OCI-LY7 (cell line): Measurements from ENCODE around the gene CD52. TPM values are rescaled to one million over a fixed set of nuclear protein-coding genes. Genes with fewer than 3 reads are reported as not detected.
A peak's percentile ranks its signal among the peaks of the same experiment; 100 is the strongest.
"Not testable (repeated sequence)": the region's sequence is repeated elsewhere in the genome, so short reads cannot be mapped to it uniquely, and the experiment has no call there.

Experiments used
- BruUV-seq: library from RNA; stranded (reverse); fragments of 400-500 nt; replicated peaks from 2 replicates; lab custom pipeline; 2021; lab: Mats Ljungman, UMichigan
- CTCF ChIA-PET: fragments of 300-600 bp; sonication (Branson Sonifier 250); formaldehyde crosslinking; loops from one replicate; lab custom pipeline; 2022; ENCODE audit warnings: antibody characterized with exemption; ENCODE audit not compliant: unreplicated experiment; lab: Charles Lee
- POLR2A ChIA-PET: fragments of 300-600 bp; sonication (Branson Sonifier 250); formaldehyde crosslinking; loops from one replicate; lab custom pipeline; 2022; ENCODE audit warnings: antibody characterized with exemption; lab: Charles Lee
- DNase-seq: peaks from one replicate; pipeline ENCODE4 v3.0.0-alpha.2; 2015; ENCODE audit warnings: low spot score
- H2AFZ ChIP-seq: fragments of 200-600 bp; sonication (generic), shearing (Covaris generic); 2 replicates; pipeline ENCODE4 v1.6.1; 2014; ENCODE audit warnings: mild to moderate bottlenecking, antibody characterized with exemption, low read length, moderate library complexity
- H3K27ac ChIP-seq: fragments of 200-600 bp; sonication (generic); 2 replicates; pipeline ENCODE4 v1.5.1; 2014; ENCODE audit warnings: mixed run types, low read depth, mild to moderate bottlenecking, moderate library complexity, low read length, inconsistent platforms; ENCODE audit not compliant: poor library complexity, severe bottlenecking
- H3K36me3 ChIP-seq: fragments of 200-600 bp; sonication (generic); 2 replicates; pipeline ENCODE4 v1.6.1; 2014; ENCODE audit warnings: mild to moderate bottlenecking, antibody characterized with exemption, low read length, moderate library complexity, mixed read lengths; ENCODE audit not compliant: insufficient read depth
- H3K4me1 ChIP-seq: fragments of 200-600 bp; sonication (generic); 2 replicates; pipeline ENCODE4 v1.5.1; 2014; ENCODE audit warnings: mild to moderate bottlenecking, low read length; ENCODE audit not compliant: insufficient read depth, poor library complexity, severe bottlenecking
- H3K4me2 ChIP-seq: fragments of 200-600 bp; sonication (generic); 2 replicates; pipeline ENCODE4 v1.6.1; 2014; ENCODE audit warnings: mild to moderate bottlenecking, low read length
- H3K4me3 ChIP-seq: fragments of 200-600 bp; sonication (generic); 2 replicates; pipeline ENCODE4 v1.5.1; 2014; ENCODE audit warnings: mild to moderate bottlenecking, low read depth, low read length; ENCODE audit not compliant: poor library complexity, severe bottlenecking
- H3K79me2 ChIP-seq: fragments of 200-600 bp; sonication (generic); 2 replicates; pipeline ENCODE4 v1.6.1; 2016; ENCODE audit warnings: low read depth, mild to moderate bottlenecking, low read length, moderate library complexity, mixed read lengths; ENCODE audit not compliant: insufficient read depth
- H3K9me2 ChIP-seq: fragments of 200-600 bp; sonication (generic); 2 replicates; pipeline ENCODE4 v1.6.1; 2016; ENCODE audit warnings: mild to moderate bottlenecking, low read length, mixed read lengths; ENCODE audit not compliant: insufficient read depth
- H3K9me3 ChIP-seq: fragments of 200-600 bp; sonication (generic); 2 replicates; pipeline ENCODE4 v1.6.1; 2014; ENCODE audit warnings: mild to moderate bottlenecking, mixed run types, low read length, mixed read lengths
- H4K20me1 ChIP-seq: fragments of 200-600 bp; sonication (generic); 2 replicates; pipeline ENCODE4 v1.6.1; 2014; ENCODE audit warnings: mild to moderate bottlenecking, antibody characterized with exemption, low read length, moderate library complexity, mixed read lengths; ENCODE audit not compliant: insufficient read depth
- EZH2phosphoT487 ChIP-seq: fragments of 200-600 bp; sonication (generic); IDR thresholded peaks from 2 replicates; pipeline ENCODE4 v1.6.1; 2018; ENCODE audit warnings: low read depth, borderline replicate concordance, mild to moderate bottlenecking, mixed run types, antibody characterized with exemption, low read length, moderate library complexity, mixed read lengths
- intact Hi-C: fragments of 100-400 bp; cut with micrococcal nuclease; formaldehyde crosslinking; loops from one replicate; pipeline ENCODE4 v1.10.0; 2022; ENCODE audit not compliant: unreplicated experiment
- total RNA-seq, 2 experiments: library from RNA; depleted of rRNA in 1 of 2; stranded (reverse); fragments of >200 nt in 1 of 2; shearing (Covaris generic) in 1 of 2; gene quantifications; 2 replicates each; pipeline ENCODE4 v1.2.3, GENCODE V29; 2014 to 2022
- TF ChIP-seq, protein P1 (sequence below): fragments of 200-600 bp; sonication (generic); conservative IDR thresholded peaks from 2 replicates; pipeline ENCODE4 v1.5.1; 2014; ENCODE audit warnings: mild to moderate bottlenecking, antibody characterized with exemption, low read length, moderate library complexity, mixed read lengths

CD52 gene
- total RNA-seq, 2 experiments from 2014 or later = 470 to 769 TPM

DNA sequence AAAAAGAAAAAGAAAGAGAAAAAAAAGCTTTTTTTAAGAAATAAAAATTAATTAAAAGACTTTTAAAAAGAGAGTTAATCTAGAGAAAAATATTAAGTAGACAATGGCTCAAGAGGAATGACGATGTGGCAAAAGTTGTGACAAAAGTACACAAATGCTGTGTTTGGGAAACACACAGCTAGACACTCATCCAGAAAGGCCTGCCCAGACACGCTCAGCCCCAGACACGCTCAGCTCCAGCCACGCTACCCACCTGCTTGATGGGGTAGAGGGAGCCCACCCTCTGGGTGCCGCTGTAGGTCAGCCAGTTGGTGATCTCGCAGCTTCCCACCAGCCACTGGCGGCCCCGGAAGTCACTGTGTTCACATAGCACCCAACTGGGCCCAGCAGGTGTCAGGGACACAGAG, 10.2 kb downstream of the CD52 start:
- no TSS peak for BruUV-seq
- Histone ChIP-seq H2AFZ (peak overlapping the region; percentile 57; the same call in 1 of the 2 replicates), H3K79me2 (no peaks in the 10 kb centered on the region), H3K4me3 (no peak overlapping the region), H3K9me2 (no peaks in the 10 kb centered on the region), H3K27ac (no peak overlapping the region), H3K4me2 (peak overlapping the region; percentile 25; the same call in 1 of the 2 replicates), H4K20me1 (no peaks in the 10 kb centered on the region), H3K4me1 (peaks cover 16% of the 10 kb centered on the region), H3K9me3 (no peaks in the 10 kb centered on the region), H3K36me3 (peaks cover 22% of the 10 kb centered on the region)
- peak; percentile 79 for DNase-seq
- TF ChIP-seq, protein P1, sequence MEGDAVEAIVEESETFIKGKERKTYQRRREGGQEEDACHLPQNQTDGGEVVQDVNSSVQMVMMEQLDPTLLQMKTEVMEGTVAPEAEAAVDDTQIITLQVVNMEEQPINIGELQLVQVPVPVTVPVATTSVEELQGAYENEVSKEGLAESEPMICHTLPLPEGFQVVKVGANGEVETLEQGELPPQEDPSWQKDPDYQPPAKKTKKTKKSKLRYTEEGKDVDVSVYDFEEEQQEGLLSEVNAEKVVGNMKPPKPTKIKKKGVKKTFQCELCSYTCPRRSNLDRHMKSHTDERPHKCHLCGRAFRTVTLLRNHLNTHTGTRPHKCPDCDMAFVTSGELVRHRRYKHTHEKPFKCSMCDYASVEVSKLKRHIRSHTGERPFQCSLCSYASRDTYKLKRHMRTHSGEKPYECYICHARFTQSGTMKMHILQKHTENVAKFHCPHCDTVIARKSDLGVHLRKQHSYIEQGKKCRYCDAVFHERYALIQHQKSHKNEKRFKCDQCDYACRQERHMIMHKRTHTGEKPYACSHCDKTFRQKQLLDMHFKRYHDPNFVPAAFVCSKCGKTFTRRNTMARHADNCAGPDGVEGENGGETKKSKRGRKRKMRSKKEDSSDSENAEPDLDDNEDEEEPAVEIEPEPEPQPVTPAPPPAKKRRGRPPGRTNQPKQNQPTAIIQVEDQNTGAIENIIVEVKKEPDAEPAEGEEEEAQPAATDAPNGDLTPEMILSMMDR = peak; percentile 66
- no peak for TF ChIP-seq EZH2phosphoT487
- CTCF ChIA-PET = no interaction called here
- POLR2A ChIA-PET = interaction anchor here (0.7 to 1.1 kb wide), 2 partner anchors 23 to 89 kb away, joined by 3 to 4 read pairs; no protein-coding TSS in a partner anchor
- intact Hi-C loops = loop anchor here (1.0 kb wide), 1 partner anchor 35 kb away; no protein-coding TSS in a partner anchor

DNA sequence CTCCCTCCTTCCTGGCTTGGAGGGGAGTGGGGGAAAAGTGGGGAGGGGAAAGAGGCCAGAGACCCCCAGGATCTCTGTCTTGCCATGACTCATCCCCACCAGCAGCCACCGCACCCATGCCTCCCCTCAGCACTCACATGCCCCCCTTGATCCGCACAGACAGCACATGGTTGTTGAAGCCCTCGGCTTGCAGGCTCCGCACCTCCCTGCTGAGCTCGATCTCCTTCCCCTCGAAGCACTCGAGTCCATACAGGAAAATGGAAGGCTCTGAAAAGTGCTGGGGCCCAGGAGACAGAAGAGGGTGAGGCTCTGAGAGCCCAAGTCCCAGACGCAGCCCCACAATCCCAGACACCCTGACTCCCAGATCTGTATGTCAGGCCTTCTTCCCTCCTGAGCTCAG, 10.8 kb downstream of the CD52 start:
- BruUV-seq = no TSS peak

DNA sequence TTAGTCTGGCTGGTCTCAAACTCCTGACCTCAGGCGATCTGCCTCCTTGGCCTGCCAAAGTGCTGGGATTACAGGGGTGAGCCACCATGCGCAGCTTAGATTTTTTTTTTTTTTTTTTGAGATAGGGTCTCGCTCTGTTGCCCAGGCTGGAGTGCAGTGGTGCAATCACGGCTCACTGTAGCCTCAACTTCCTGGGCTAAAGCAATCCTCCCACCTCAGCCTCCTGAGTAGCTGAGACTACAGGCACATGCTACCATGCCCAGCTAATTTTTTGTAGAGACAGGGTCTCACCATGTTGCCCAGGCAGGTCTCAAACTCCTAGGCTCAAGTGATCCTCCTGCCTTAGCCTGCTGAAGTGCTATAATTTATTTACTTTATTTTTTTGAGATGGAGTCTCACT, 11.6 kb downstream of the CD52 start:
- H3K4me1 ChIP-seq = peaks cover 14% of the 10 kb centered on the region
- POLR2A ChIA-PET = interaction anchor here (0.6 to 0.7 kb wide), 2 partner anchors 49 to 118 kb away, joined by 3 to 4 read pairs; no protein-coding TSS in a partner anchor
- H3K4me2 ChIP-seq, H3K4me3 ChIP-seq, H3K27ac ChIP-seq, H3K9me3 ChIP-seq, DNase-seq, H3K9me2 ChIP-seq, H2AFZ ChIP-seq, H3K36me3 ChIP-seq, H3K79me2 ChIP-seq, CTCF ChIA-PET, H4K20me1 ChIP-seq, intact Hi-C loops, BruUV-seq: not testable (repeated sequence)

More for the DNA sequence above, 10.8 kb downstream of the CD52 start:
- Histone ChIP-seq H3K4me2 (peak overlapping the region; percentile 25; the same call in 1 of the 2 replicates), H3K4me3 (no peak overlapping the region), H4K20me1 (no peaks in the 10 kb centered on the region), H3K79me2 (no peaks in the 10 kb centered on the region), H3K36me3 (peaks cover 15% of the 10 kb centered on the region), H3K9me2 (no peaks in the 10 kb centered on the region), H2AFZ (peak overlapping the region; percentile 57; the same call in 1 of the 2 replicates), H3K27ac (no peak overlapping the region), H3K9me3 (no peaks in the 10 kb centered on the region), H3K4me1 (peaks cover 14% of the 10 kb centered on the region)
- intact Hi-C loops = loop anchor here (1.0 kb wide), 1 partner anchor 35 kb away; no protein-coding TSS in a partner anchor
- DNase-seq = no peak
- ChIA-PET CTCF (no interaction called here), POLR2A (interaction anchor here (0.6 to 1.1 kb wide), 3 partner anchors 48 to 117 kb away, joined by 3 to 4 read pairs (median 4); no protein-coding TSS in a partner anchor)
- TF ChIP-seq EZH2phosphoT487 = no peak
- TF ChIP-seq, protein P1 = no peak
